HL-60 (cell line): Measurements from ENCODE around the gene TUNAR.

Experiments used
- DNase-seq, 2 experiments: peaks; one replicate each; pipeline ENCODE4 v3.0.0-alpha.2; 2010 to 2020; ENCODE audit warnings: low read depth in 1 of 2, low spot score in 1 of 2
- H3K27ac ChIP-seq: fragments of 250-450 bp; sonication (Bioruptor Pico); replicated peaks from 2 replicates; pipeline ENCODE4 v1.5.1; 2020; ENCODE audit warnings: mild to moderate bottlenecking, moderate library complexity
- H3K27me3 ChIP-seq: fragments of 250-450 bp; sonication (Bioruptor Pico); 2 replicates; pipeline ENCODE4 v1.5.1; 2021; ENCODE audit warnings: mild to moderate bottlenecking, moderate library complexity; ENCODE audit not compliant: insufficient read depth, poor library complexity, severe bottlenecking
- H3K4me3 ChIP-seq: replicated peaks from 2 replicates; pipeline ENCODE4 v1.5.1; 2011; ENCODE audit warnings: mild to moderate bottlenecking, control low read depth, low read length; ENCODE audit not compliant: insufficient read depth
- GABPA ChIP-seq: IDR thresholded peaks from 2 replicates; pipeline ENCODE4 v1.6.1; 2012; ENCODE audit warnings: low read depth
- POLR2AphosphoS5 ChIP-seq: IDR thresholded peaks from 2 replicates; pipeline ENCODE4 v1.6.1; 2012; ENCODE audit warnings: low read depth
- REST ChIP-seq: IDR thresholded peaks from 2 replicates; pipeline ENCODE4 v1.6.1; 2012; ENCODE audit warnings: low read depth; ENCODE audit not compliant: insufficient replicate concordance
- SPI1 ChIP-seq: IDR thresholded peaks from 2 replicates; pipeline ENCODE4 v1.6.1; 2012; ENCODE audit warnings: low read depth, mild to moderate bottlenecking, borderline replicate concordance
- TF ChIP-seq, protein P1 (sequence below): IDR thresholded peaks from one replicate; pipeline ENCODE4 v1.5.1; 2011; ENCODE audit warnings: low read length, control low read depth, inconsistent platforms; ENCODE audit not compliant: insufficient read depth

Gene TUNAR

GRCh38 chr14:95832012-95832411, 44.6 kb upstream of the TUNAR start:
- Histone ChIP-seq H3K27ac (no peak overlapping the region), H3K4me3 (no peak overlapping the region), H3K27me3 (peaks cover 2% of the 10 kb centered on the region)
- DNase-seq: no peak
- TF ChIP-seq REST (no peak), GABPA (no peak), POLR2AphosphoS5 (no peak), SPI1 (no peak)
- TF ChIP-seq, protein P1, sequence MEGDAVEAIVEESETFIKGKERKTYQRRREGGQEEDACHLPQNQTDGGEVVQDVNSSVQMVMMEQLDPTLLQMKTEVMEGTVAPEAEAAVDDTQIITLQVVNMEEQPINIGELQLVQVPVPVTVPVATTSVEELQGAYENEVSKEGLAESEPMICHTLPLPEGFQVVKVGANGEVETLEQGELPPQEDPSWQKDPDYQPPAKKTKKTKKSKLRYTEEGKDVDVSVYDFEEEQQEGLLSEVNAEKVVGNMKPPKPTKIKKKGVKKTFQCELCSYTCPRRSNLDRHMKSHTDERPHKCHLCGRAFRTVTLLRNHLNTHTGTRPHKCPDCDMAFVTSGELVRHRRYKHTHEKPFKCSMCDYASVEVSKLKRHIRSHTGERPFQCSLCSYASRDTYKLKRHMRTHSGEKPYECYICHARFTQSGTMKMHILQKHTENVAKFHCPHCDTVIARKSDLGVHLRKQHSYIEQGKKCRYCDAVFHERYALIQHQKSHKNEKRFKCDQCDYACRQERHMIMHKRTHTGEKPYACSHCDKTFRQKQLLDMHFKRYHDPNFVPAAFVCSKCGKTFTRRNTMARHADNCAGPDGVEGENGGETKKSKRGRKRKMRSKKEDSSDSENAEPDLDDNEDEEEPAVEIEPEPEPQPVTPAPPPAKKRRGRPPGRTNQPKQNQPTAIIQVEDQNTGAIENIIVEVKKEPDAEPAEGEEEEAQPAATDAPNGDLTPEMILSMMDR: no peak

DNA sequence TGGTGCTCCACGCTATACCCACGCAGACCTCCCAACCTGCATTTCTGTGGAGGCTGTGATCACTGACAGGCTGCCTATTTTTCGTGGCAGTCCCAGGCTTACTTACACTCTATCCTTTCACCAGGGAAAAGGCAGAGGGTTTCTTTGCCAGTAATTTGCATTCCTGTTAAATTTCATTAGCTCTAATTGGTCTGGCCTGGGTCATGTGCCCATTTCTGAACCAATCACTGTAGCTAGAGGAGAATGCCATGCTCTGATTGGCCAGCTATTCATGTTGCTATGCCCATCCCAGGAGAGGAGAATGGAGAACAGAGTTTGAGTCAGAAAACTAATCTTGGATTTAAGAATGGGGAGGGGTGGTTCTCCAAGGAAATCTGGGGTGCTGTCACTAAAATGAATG, 43.2 kb upstream of the TUNAR start:
- DNase-seq: no peak
- TF ChIP-seq SPI1 (no peak), REST (no peak), GABPA (no peak), POLR2AphosphoS5 (no peak)
- TF ChIP-seq, protein P1: no peak
- peaks cover 1% of the 10 kb centered on the region for H3K27me3 ChIP-seq
- no peak overlapping the region for H3K4me3 ChIP-seq
- no peak overlapping the region for H3K27ac ChIP-seq

- no peaks in the 10 kb centered on the region for H3K27me3 ChIP-seq
- no peak overlapping the region for H3K4me3 ChIP-seq
- TF ChIP-seq POLR2AphosphoS5: no peak
- TF ChIP-seq GABPA: no peak
- TF ChIP-seq REST: no peak
- TF ChIP-seq, protein P1: no peak
- TF ChIP-seq SPI1: no peak
- DNase-seq: no peak
- H3K27ac ChIP-seq: no peak overlapping the region
Measured at GRCh38 chr14:95834496-95834895, 42.1 kb upstream of the TUNAR start.
